T-cell (primary cell): ENCODE measurements around the gene BAG5. TPM values are rescaled to one million over a fixed set of nuclear protein-coding genes. Genes with fewer than 3 reads are reported as not detected.

Experiments used
- ATAC-seq, 4 experiments: fragments of 200-7000 bp in 3 of 4; fragments of 150-1000 bp in 1 of 4; cut with Tn5 transposase; replicated peaks in 1 of 4; 1 replicate in 3 of 4; 2 replicates in 1 of 4; pipeline ENCODE4 v1.10.0; 2021; ENCODE audit warnings: moderate library complexity in 3 of 4, mild to moderate bottlenecking in 2 of 4, moderate number of reproducible peaks in 1 of 4
- CTCF ChIA-PET, 2 donors: fragments of 300-600 bp; sonication (Branson Sonifier 250); formaldehyde crosslinking; loops; one replicate each; lab custom pipeline; 2022; ENCODE audit warnings: antibody characterized with exemption in 2 of 2; lab: Charles Lee
- POLR2A ChIA-PET, 2 donors: fragments of 300-600 bp; sonication (Branson Sonifier 250); formaldehyde crosslinking; loops; one replicate each; lab custom pipeline; 2022; ENCODE audit warnings: antibody characterized with exemption in 2 of 2; lab: Charles Lee
- DNase-seq, 35 experiments: peaks; one replicate each; pipeline versions ENCODE4 v3.0.0 to v3.0.0-alpha.2; 2013 to 2023
- H3K27ac ChIP-seq: one replicate; pipeline ENCODE4 v1.5.1; 2013; ENCODE audit warnings: low read length
- H3K27me3 ChIP-seq, 2 experiments: replicated peaks in 1 of 2; 1 replicate in 1 of 2; 2 replicates in 1 of 2; pipeline versions ENCODE4 v1.6.1 to v1.7.0; 2013; ENCODE audit warnings: low read length in 1 of 2, mixed read lengths in 1 of 2; ENCODE audit not compliant: control insufficient read depth in 2 of 2, insufficient read depth in 2 of 2; ENCODE audit errors: extremely low read depth in 1 of 2
- H3K36me3 ChIP-seq, 2 donors: 1 replicate in 1 of 2; 2 replicates in 1 of 2; pipeline versions ENCODE4 v1.6.1 to v1.7.0; 2013; ENCODE audit warnings: low read length in 1 of 2; ENCODE audit not compliant: control insufficient read depth in 2 of 2, insufficient read depth in 1 of 2; ENCODE audit errors: extremely low read depth in 1 of 2
- H3K4me1 ChIP-seq, 2 experiments: 1 replicate in 1 of 2; 2 replicates in 1 of 2; pipeline versions ENCODE4 v1.6.1 to v1.7.0; 2013; ENCODE audit warnings: low read length in 2 of 2, mixed read lengths in 1 of 2; ENCODE audit not compliant: insufficient read depth in 2 of 2, control insufficient read depth in 1 of 2; ENCODE audit errors: extremely low read depth in 1 of 2
- H3K4me3 ChIP-seq, 2 donors: 1 replicate in 1 of 2; 2 replicates in 1 of 2; pipeline versions ENCODE4 v1.5.1 to v1.7.0; 2013; ENCODE audit warnings: mild to moderate bottlenecking in 2 of 2, low read length in 1 of 2, moderate library complexity in 1 of 2; ENCODE audit not compliant: control insufficient read depth in 1 of 2; ENCODE audit errors: extremely low read depth in 1 of 2
- H3K9me3 ChIP-seq: 2 replicates; pipeline ENCODE4 v1.7.0; 2013
- H3K27ac Mint-ChIP-seq, 2 donors: one replicate each; pipeline ENCODE4 v1.8.0; 2020 to 2021; ENCODE audit warnings: mild to moderate bottlenecking in 2 of 2, mixed read lengths in 2 of 2
- H3K27me3 Mint-ChIP-seq, 2 donors: one replicate each; pipeline ENCODE4 v1.8.0; 2021 to 2022; ENCODE audit warnings: mixed read lengths in 2 of 2
- H3K36me3 Mint-ChIP-seq: one replicate; pipeline ENCODE4 v1.8.0; 2021; ENCODE audit warnings: mixed read lengths
- H3K4me1 Mint-ChIP-seq, 3 donors: one replicate each; pipeline ENCODE4 v1.8.0; 2020 to 2022; ENCODE audit warnings: mixed read lengths in 3 of 3, mild to moderate bottlenecking in 1 of 3
- H3K4me3 Mint-ChIP-seq, 3 donors: one replicate each; pipeline ENCODE4 v1.8.0; 2020 to 2022; ENCODE audit warnings: mild to moderate bottlenecking in 3 of 3, mixed read lengths in 3 of 3, moderate library complexity in 3 of 3
- H3K9me3 Mint-ChIP-seq, 3 donors: one replicate each; pipeline ENCODE4 v1.8.0; 2020 to 2022; ENCODE audit warnings: mixed read lengths in 3 of 3
- WGBS: methylation state at CpG from one replicate; pipeline ENCODE4 v1.1.5; 2013; ENCODE audit warnings: missing lambda C conversion rate; ENCODE audit not compliant: insufficient coverage; 5-methylcytosine and 5-hydroxymethylcytosine counted together
- total RNA-seq, 35 experiments: library from RNA in 6 of 35; stranded (reverse) in 6 of 35; fragments of 120-200 nt in 1 of 35; gene quantifications; one replicate each; pipeline versions ENCODE4 v1.2.1 to v1.2.4 and lab custom pipeline; 2013 to 2026

The BAG5 gene
- total RNA-seq, 5 donors from 2014 or later (not counting 1 experiment from before 2014, with no cell fraction given): 28.2 to 36.3 (median 31.1) TPM

DNA sequence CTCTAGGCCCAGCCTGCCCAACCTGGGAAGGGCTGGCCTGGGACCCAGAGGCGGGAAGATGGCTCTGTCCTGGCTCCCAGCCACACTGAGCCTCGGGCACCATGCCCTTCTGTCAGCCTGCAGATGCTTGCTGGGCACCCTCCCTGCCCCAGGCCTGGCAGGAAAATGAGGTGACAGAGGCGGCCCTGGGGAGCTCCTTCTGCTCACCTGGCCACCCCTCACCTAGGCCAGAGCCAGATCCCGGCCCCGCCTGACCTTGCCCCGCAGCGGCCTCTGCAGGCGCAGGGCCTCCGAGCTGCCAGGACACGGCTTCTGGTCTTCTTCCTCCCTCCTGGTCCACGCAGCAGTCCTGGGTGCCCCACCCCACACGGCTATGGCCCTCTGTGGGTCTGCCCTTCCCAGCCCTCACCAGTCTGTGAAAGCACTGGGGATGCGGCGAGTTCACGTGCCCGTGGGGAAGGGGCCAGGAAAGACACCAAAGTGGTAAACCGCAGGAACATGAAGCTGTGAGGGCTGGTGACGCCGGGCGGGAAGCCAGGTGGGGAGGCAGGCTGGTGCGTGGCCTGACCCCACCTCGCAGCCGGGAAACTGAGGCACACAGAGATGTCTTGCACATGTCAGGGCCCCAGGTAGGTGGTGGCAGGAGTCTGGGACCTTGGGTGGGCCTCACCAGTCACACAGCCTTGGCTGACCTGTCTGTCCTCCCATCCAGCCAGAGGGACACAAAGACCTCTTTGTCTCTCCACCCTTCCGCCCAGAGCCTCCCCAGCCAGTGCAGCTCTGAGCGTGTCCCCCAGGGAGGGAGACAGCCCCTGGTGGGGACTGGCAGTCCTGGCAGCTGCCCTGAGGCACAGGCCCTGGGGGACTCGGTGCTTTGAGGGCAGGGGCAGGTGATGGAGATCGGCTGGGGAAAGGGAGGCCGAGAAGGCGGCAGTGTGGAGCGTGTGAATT, 12.8 kb downstream of the BAG5 start:
- H3K4me1 ChIP-seq: peaks cover 0 to 7% of the 10 kb centered on the region in 2 experiments
- peaks cover under 1% of the 10 kb centered on the region for H3K36me3 Mint-ChIP-seq
- DNase-seq (no peak), ATAC-seq (no peak)
- no peak overlapping the region for H3K4me3 ChIP-seq
- no peak overlapping the region for H3K27ac ChIP-seq
- H3K4me3 Mint-ChIP-seq: no peak overlapping the region
- ChIA-PET CTCF (interaction anchor here in 1 of 2 donors (0.6 kb wide), 1 partner anchor 54 kb away, joined by 3 read pairs; no protein-coding TSS in a partner anchor), POLR2A (no interaction called here)
- WGBS: 89% methylated on average over 26 of the region's 30 CpGs
- peaks cover 0 to 2% (median under 1%) of the 10 kb centered on the region in 3 donors for H3K4me1 Mint-ChIP-seq
- H3K9me3 Mint-ChIP-seq: no peaks in the 10 kb centered on the region
- no peaks in the 10 kb centered on the region for H3K27me3 Mint-ChIP-seq
- H3K27me3 ChIP-seq: peaks cover 0 to 10% of the 10 kb centered on the region in 2 experiments
- H3K27ac Mint-ChIP-seq: no peak overlapping the region
- peaks cover 4 to 13% of the 10 kb centered on the region in 2 donors for H3K36me3 ChIP-seq
- no peaks in the 10 kb centered on the region for H3K9me3 ChIP-seq

DNA sequence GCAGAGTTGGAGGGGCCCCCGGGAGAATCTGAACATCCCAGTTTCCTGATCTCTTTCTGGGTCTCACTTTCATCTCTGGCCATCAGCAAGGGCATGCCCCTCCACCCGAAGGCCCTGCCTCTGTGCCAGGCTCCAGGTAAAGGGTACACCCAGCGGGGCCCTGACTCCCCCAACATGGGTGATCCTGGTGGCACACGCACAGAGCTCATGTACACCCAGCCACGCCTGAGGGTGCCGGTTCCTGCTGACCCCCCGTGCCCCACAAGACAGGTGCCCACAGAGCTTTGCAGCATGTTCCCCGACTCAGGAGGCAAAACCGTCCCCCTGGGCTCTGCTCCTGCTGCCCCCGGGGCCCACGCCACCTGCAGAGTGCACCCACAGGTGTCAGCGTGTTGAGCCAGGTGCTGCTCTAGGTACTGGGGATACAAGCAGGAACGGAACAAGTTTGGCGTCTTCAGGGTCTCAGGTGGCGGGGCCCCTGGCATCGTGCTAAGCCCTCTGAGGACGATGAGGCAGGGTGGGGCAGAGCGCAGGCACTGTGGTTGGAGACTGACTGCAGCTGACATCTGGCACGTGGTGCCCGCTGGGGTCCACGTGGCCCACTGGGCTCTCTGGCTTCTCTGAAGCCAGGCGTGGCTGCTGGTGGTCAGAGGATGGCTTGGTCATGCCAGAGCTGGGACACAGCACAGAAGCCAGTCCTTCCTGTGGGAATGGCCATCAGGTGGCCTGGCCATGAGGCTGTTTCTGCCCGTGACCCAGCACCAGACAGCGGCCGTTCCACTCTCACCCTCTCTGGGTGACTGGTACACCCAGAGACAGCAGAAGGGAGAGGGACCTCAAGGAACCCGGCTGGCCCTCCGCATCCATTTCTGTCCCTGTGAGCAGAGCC, 13.8 kb downstream of the BAG5 start:
- peaks cover 0 to 2% (median 0%) of the 10 kb centered on the region in 3 donors for H3K4me1 Mint-ChIP-seq
- no peak for DNase-seq
- Histone ChIP-seq H3K36me3 (peaks cover 0 to 8% of the 10 kb centered on the region in 2 donors), H3K4me1 (peaks cover 0 to 7% of the 10 kb centered on the region in 2 experiments), H3K27ac (no peak overlapping the region), H3K9me3 (no peaks in the 10 kb centered on the region), H3K27me3 (peaks cover 0 to 19% of the 10 kb centered on the region in 2 experiments), H3K4me3 (no peak overlapping the region)
- H3K4me3 Mint-ChIP-seq: no peak overlapping the region
- H3K36me3 Mint-ChIP-seq: no peaks in the 10 kb centered on the region
- ChIA-PET POLR2A (no interaction called here), CTCF (interaction anchor here (0.5 to 0.8 kb wide), 3 partner anchors 30 to 247 kb away, joined by 3 to 9 read pairs (median 4); no protein-coding TSS in a partner anchor)
- H3K9me3 Mint-ChIP-seq: no peaks in the 10 kb centered on the region
- no peaks in the 10 kb centered on the region for H3K27me3 Mint-ChIP-seq
- WGBS: 91% methylated on average over 27 of the region's 27 CpGs
- H3K27ac Mint-ChIP-seq: no peak overlapping the region
- no peak for ATAC-seq

DNA sequence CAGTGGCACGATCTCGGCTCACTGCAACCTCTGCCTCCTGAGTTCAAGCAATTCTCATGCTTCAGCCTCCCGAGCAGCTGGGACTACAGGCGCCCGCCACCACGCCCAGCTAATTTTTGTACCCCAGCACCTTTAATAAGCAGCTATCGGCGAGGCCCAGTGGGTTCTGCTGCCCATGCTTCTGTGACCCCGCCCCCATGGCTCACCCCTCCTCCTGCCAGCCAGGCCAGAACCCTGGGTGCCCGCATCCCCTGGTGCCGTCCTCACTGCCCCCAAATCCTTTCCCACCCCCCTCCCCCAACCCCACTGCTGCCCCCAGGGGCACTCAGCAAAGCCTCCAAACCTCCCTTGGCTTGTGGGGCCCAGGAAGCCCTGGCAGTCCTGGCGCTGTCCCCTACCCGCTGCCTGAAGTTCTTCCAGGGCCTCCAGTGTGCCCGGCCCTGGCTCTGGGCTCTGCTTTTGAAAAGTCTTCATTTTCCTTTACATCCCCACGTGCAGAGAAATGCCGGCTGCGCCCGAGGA, 14.5 kb downstream of the BAG5 start:
- Mint-ChIP-seq H3K9me3 (no peaks in the 10 kb centered on the region), H3K4me1 (peaks cover 0 to 2% (median 0%) of the 10 kb centered on the region in 3 donors)

DNA sequence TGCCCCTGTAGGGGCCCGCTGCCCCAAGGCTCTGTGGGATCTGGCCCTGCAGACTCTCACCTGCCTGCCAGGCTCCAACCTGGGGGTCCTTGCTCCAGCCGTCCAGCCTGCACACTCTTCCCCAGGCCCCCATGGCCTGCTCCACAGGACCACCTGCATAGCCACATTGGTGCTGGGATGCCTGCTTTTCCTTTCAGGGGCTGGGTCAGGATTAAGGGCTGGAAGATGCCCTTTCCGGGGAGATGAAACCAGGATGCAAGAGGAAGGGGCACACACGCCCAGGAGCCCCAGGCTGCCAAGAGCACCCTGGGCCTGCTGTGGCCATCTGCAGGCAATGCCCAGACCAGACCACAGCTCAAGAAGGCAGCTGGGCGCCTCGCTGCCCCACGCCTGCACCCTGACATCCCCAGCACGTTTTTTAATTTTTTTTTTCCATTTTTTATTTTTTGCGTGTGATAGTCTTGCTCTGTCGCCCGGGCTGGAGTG, 15.0 kb downstream of the BAG5 start:
- ChIA-PET POLR2A (no interaction called here), CTCF (interaction anchor here in 1 of 2 donors (0.8 to 1.3 kb wide), 2 partner anchors 29 to 49 kb away, joined by 4 read pairs; no protein-coding TSS in a partner anchor)
- ATAC-seq: no peak

More for the DNA sequence above, 14.5 kb downstream of the BAG5 start:
- peaks cover 0 to 4% of the 10 kb centered on the region in 2 donors for H3K36me3 ChIP-seq
- ATAC-seq (no peak), DNase-seq (no peak)
- H3K27me3 ChIP-seq: peaks cover 0 to 26% of the 10 kb centered on the region in 2 experiments
- peaks cover 0 to 7% of the 10 kb centered on the region in 2 experiments for H3K4me1 ChIP-seq
- H3K4me3 ChIP-seq: no peak overlapping the region
- H3K36me3 Mint-ChIP-seq: no peaks in the 10 kb centered on the region
- WGBS: 88% methylated on average over 17 of the region's 18 CpGs
- no peak overlapping the region for H3K4me3 Mint-ChIP-seq
- H3K27ac ChIP-seq: no peak overlapping the region
- ChIA-PET CTCF (interaction anchor here in 1 of 2 donors (0.8 to 1.3 kb wide), 2 partner anchors 29 to 49 kb away, joined by 4 read pairs; no protein-coding TSS in a partner anchor), POLR2A (no interaction called here)
- no peaks in the 10 kb centered on the region for H3K9me3 ChIP-seq
- H3K27me3 Mint-ChIP-seq: no peaks in the 10 kb centered on the region
- no peak overlapping the region for H3K27ac Mint-ChIP-seq

DNA sequence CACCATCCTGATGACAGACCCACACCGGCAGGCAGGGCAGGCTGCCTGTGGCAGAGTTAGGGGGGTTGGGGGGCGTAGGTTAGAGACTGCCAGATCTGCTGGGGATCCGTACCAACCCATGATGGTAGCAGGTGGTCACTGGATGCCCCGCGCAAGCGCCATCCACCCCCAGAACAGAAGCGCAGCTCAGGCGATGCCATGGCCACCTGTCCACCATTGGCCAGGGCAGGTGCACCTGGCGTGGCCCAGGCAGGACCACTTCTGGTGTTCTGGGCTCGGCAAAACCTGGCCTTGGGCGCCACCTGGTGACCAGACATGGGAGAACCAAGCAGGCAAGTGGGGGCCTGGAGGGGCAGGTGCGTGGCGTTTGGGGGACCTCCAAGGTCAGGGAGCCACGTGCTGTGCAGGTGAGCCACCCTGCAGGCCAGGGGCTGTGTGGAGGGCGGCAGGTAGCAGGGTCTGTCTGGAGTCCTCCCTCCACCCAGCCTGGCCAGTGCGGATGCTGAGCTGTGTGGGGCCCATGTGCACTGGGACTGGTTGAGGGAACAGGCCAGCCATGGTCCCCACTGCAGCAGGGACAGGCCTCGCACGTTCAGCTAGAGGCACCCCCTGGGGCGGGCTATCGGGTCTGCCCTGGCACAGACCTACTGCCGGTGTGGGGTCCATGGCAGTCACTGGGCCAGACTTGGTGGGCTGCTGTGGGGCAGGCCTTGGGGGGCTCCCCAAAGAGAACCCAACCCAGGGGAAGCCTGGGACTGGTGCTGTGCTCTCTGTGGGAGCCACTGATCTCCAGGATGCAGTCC, 15.6 kb downstream of the BAG5 start:
- Mint-ChIP-seq H3K4me3 (no peak overlapping the region), H3K27me3 (no peaks in the 10 kb centered on the region), H3K27ac (no peak overlapping the region), H3K36me3 (no peaks in the 10 kb centered on the region), H3K4me1 (peaks cover 0 to 2% (median 0%) of the 10 kb centered on the region in 3 donors), H3K9me3 (no peaks in the 10 kb centered on the region)
- H3K27me3 ChIP-seq: peaks cover 0 to 37% of the 10 kb centered on the region in 2 experiments
- H3K4me1 ChIP-seq: peaks cover 0 to 7% of the 10 kb centered on the region in 2 experiments
- H3K27ac ChIP-seq: no peak overlapping the region
- WGBS: 18% methylated on average over 17 of the region's 21 CpGs
- H3K9me3 ChIP-seq: no peaks in the 10 kb centered on the region
- ChIA-PET POLR2A (no interaction called here), CTCF (interaction anchor here in 1 of 2 donors (1.3 kb wide), 1 partner anchor 48 kb away, joined by 4 read pairs; no protein-coding TSS in a partner anchor)
- H3K36me3 ChIP-seq: no peaks in the 10 kb centered on the region
- ATAC-seq: peak; percentile 72 to 84 (median 75)
- H3K4me3 ChIP-seq: no peak overlapping the region
- DNase-seq: peak in 34 of 35 experiments; percentile 43 to 85 (median 70)

More for the DNA sequence above, 15.0 kb downstream of the BAG5 start:
- Histone ChIP-seq H3K27me3 (peaks cover 0 to 31% of the 10 kb centered on the region in 2 experiments), H3K9me3 (no peaks in the 10 kb centered on the region), H3K27ac (no peak overlapping the region), H3K4me3 (no peak overlapping the region), H3K36me3 (no peaks in the 10 kb centered on the region), H3K4me1 (peaks cover 0 to 7% of the 10 kb centered on the region in 2 experiments)
- Mint-ChIP-seq H3K27ac (no peak overlapping the region), H3K36me3 (no peaks in the 10 kb centered on the region), H3K4me1 (peaks cover 0 to 2% (median 0%) of the 10 kb centered on the region in 3 donors), H3K9me3 (no peaks in the 10 kb centered on the region), H3K4me3 (no peak overlapping the region), H3K27me3 (no peaks in the 10 kb centered on the region)
- WGBS: 89% methylated on average over 11 of the region's 11 CpGs
- no peak for DNase-seq
